Testis (tissue), 3 donors: ENCODE results near the gene TIAM2. TPM values are rescaled to one million over a fixed set of nuclear protein-coding genes. Genes with fewer than 3 reads are reported as not detected.

ENCODE experiments used
- DNase-seq: peaks from one replicate; pipeline ENCODE4 v3.0.0-alpha.2; 2019
- H3K27ac ChIP-seq, 2 donors: fragments of 200-600 bp; sonication (generic); one replicate each; pipeline ENCODE4 v1.5.1; 2019
- H3K27me3 ChIP-seq: fragments of 200-600 bp; sonication (generic); one replicate; pipeline ENCODE4 v1.5.1; 2019
- H3K36me3 ChIP-seq: fragments of 200-600 bp; sonication (generic); one replicate; pipeline ENCODE4 v1.5.1; 2017; ENCODE audit warnings: low read depth; ENCODE audit errors: missing control alignments
- H3K4me1 ChIP-seq: fragments of 200-600 bp; sonication (generic); one replicate; pipeline ENCODE4 v1.5.1; 2019
- H3K4me3 ChIP-seq, 2 donors: fragments of 200-600 bp; sonication (generic); one replicate each; pipeline ENCODE4 v1.5.1; 2017 to 2019
- H3K9me3 ChIP-seq: fragments of 200-600 bp; sonication (generic); one replicate; pipeline ENCODE4 v1.5.1; 2017
- CTCF ChIP-seq, 3 experiments: fragments of 450-650 bp in 2 of 3; fragments of 200-600 bp in 1 of 3; sonication (generic) in 1 of 3; IDR thresholded peaks; one replicate each; pipeline ENCODE4 v1.5.1; 2016 to 2019; ENCODE audit warnings: antibody characterized with exemption in 3 of 3, mild to moderate bottlenecking in 2 of 3, moderate library complexity in 1 of 3
- POLR2A ChIP-seq: fragments of 450-650 bp; IDR thresholded peaks from one replicate; pipeline ENCODE4 v1.6.1; 2017; ENCODE audit warnings: antibody characterized with exemption, mild to moderate bottlenecking, moderate library complexity
- WGBS, 2 donors: methylation state at CpG; one replicate each; pipeline ENCODE4 v1.1.5; 2018; 5-methylcytosine and 5-hydroxymethylcytosine counted together
- intact Hi-C: fragments of 100-400 bp; cut with DNase I; formaldehyde crosslinking; loops from one replicate; pipeline ENCODE4 v1.15.1; 2023; ENCODE audit warnings: low total_unique reads
- polyA plus RNA-seq: library from polyadenylated mRNA; stranded (reverse); fragments of 350-450 nt; fragmentation: Illumina TruSeq; extraction: RNeasy Lipid Tissue Mini Kit (QIAGEN cat#74804); gene quantifications from one replicate; pipeline ENCODE4 v1.2.3, GENCODE V29; 2014; ENCODE audit warnings: low read depth, low replicate concordance; ENCODE audit not compliant: insufficient read depth
- total RNA-seq, 2 donors: library from RNA; depleted of rRNA; stranded (reverse); fragments of >200 nt; gene quantifications; one replicate each; pipeline ENCODE4 v1.2.3, GENCODE V29; 2016

TIAM2 gene
- total and polyA plus RNA-seq, 3 donors from 2014 or later: 22.7 to 43.8 (median 38.0) TPM

- Histone ChIP-seq H3K27ac (no peak overlapping the region), H3K4me3 (no peak overlapping the region), H3K27me3 (no peaks in the 10 kb centered on the region), H3K36me3 (no peaks in the 10 kb centered on the region), H3K4me1 (no peaks in the 10 kb centered on the region), H3K9me3 (no peaks in the 10 kb centered on the region)
- 90 to 95% methylated on average over 5 of the region's 5 CpGs for WGBS, 2 donors
- no peak for TF ChIP-seq POLR2A
- TF ChIP-seq CTCF (IDR thresholded peaks at IDR 0.05): no peak
- intact Hi-C loops: loop anchor here (10.0 kb wide), 1 partner anchor 63 kb away; no protein-coding TSS in a partner anchor
- no peak for DNase-seq
Observed at GRCh38 chr6:155247618-155248007, 252.5 kb downstream of the TIAM2 start.

GRCh38 chr6:155248008-155249001 is 253.2 kb downstream of the TIAM2 start:
- H3K9me3 ChIP-seq: no peaks in the 10 kb centered on the region
- intact Hi-C loops: loop anchor here (10.0 kb wide), 1 partner anchor 64 kb away; no protein-coding TSS in a partner anchor
- no peaks in the 10 kb centered on the region for H3K36me3 ChIP-seq
- H3K4me1 ChIP-seq: no peaks in the 10 kb centered on the region
- no peak overlapping the region for H3K27ac ChIP-seq
- no peaks in the 10 kb centered on the region for H3K27me3 ChIP-seq
- DNase-seq: peak; percentile 56
- WGBS, 2 donors: 77 to 79% methylated on average over 18 to 30 of the region's 30 CpGs
- no peak for TF ChIP-seq POLR2A
- TF ChIP-seq CTCF (IDR thresholded peaks at IDR 0.05): peak in 2 of 3 experiments; percentile 40 to 41
- no peak overlapping the region for H3K4me3 ChIP-seq

- H3K27ac ChIP-seq: no peak overlapping the region
- 85 to 88% methylated on average over 10 of the region's 10 CpGs for WGBS, 2 donors
- H3K4me1 ChIP-seq: no peaks in the 10 kb centered on the region
- no peak for TF ChIP-seq CTCF (IDR thresholded peaks at IDR 0.05)
- no peak overlapping the region for H3K4me3 ChIP-seq
- H3K27me3 ChIP-seq: no peaks in the 10 kb centered on the region
- DNase-seq: no peak
- intact Hi-C loops: no loop called here
- no peaks in the 10 kb centered on the region for H3K36me3 ChIP-seq
- H3K9me3 ChIP-seq: no peaks in the 10 kb centered on the region
Observed at GRCh38 chr6:155250701-155251381, 255.7 kb downstream of the TIAM2 start.

- intact Hi-C loops: no loop called here
- H3K36me3 ChIP-seq: no peaks in the 10 kb centered on the region
Observed at GRCh38 chr6:155252581-155252980, 257.5 kb downstream of the TIAM2 start.

More at GRCh38 chr6:155252581-155252980, 257.5 kb downstream of the TIAM2 start:
- no peak overlapping the region for H3K4me3 ChIP-seq
- H3K9me3 ChIP-seq: no peaks in the 10 kb centered on the region
- H3K27ac ChIP-seq: no peak overlapping the region
- H3K27me3 ChIP-seq: no peaks in the 10 kb centered on the region
- WGBS, 2 donors: 90 to 91% methylated on average over 8 of the region's 8 CpGs
- TF ChIP-seq CTCF (IDR thresholded peaks at IDR 0.05) (no peak), POLR2A (no peak)
- no peak for DNase-seq
- no peaks in the 10 kb centered on the region for H3K4me1 ChIP-seq
